Psoas muscle (tissue), 8 donors: ENCODE data around the gene UNC5CL. TPM values are rescaled to one million over a fixed set of nuclear protein-coding genes. Genes with fewer than 3 reads are reported as not detected.

Experiments
- ATAC-seq, 4 donors: fragments of 200-7000 bp; cut with Tn5 transposase; one replicate each; pipeline ENCODE4 v1.9.1; 2020; ENCODE audit warnings: moderate library complexity in 3 of 4, mild to moderate bottlenecking in 2 of 4
- DNase-seq, 2 donors: peaks; one replicate each; pipeline ENCODE4 v3.0.0-alpha.2; 2020
- H3K27ac ChIP-seq: fragments of 200-600 bp; one replicate; pipeline ENCODE4 v1.8.0; 2022
- H3K27me3 ChIP-seq, 3 donors: fragments of 200-600 bp in 1 of 3; one replicate each; pipeline versions ENCODE4 v1.6.1 to v1.8.0; 2013 to 2022; ENCODE audit warnings: low read length in 2 of 3, mild to moderate bottlenecking in 2 of 3, moderate library complexity in 1 of 3; ENCODE audit not compliant: insufficient read depth in 3 of 3
- H3K36me3 ChIP-seq, 2 donors: fragments of 200-600 bp in 1 of 2; one replicate each; pipeline versions ENCODE4 v1.6.1 to v1.8.0; 2013 to 2022; ENCODE audit warnings: low read depth in 1 of 2, mild to moderate bottlenecking in 1 of 2, moderate library complexity in 1 of 2; ENCODE audit not compliant: insufficient read depth in 1 of 2
- H3K4me1 ChIP-seq: fragments of 200-600 bp; one replicate; pipeline ENCODE4 v1.8.0; 2022
- H3K4me3 ChIP-seq: fragments of 200-600 bp; one replicate; pipeline ENCODE4 v1.8.0; 2022; ENCODE audit warnings: mild to moderate bottlenecking
- H3K9me3 ChIP-seq: fragments of 200-600 bp; one replicate; pipeline ENCODE4 v1.8.0; 2022
- WGBS, 3 donors: extraction: QIAGEN DNeasy Blood & Tissue Kit; methylation state at CpG; one replicate each; pipeline versions ENCODE4 v1.1.6 to v1.1.7; 2013; 5-methylcytosine and 5-hydroxymethylcytosine counted together
- intact Hi-C, 2 donors: fragments of 100-400 bp; cut with DNase I; formaldehyde crosslinking; loops; one replicate each; pipeline versions ENCODE4 v1.11.0 to v1.14.2; 2022
- polyA plus RNA-seq, 3 donors: library from polyadenylated mRNA; stranded (reverse); fragments of 200-250 nt; gene quantifications; one replicate each; pipeline ENCODE4 v1.2.3, GENCODE V29; 2013
- total RNA-seq, 4 donors: library from RNA; stranded (reverse); fragmentation: NEBNext Ultra II Directional in 2 of 4; extraction: Animal tissue kit (Norgen Biotek cat#: 25700) in 2 of 4; gene quantifications; one replicate each; pipeline versions ENCODE4 v1.2.1 to v1.2.4, GENCODE V29; 2021 to 2023
- TF ChIP-seq, protein P1 (sequence below): fragments of 200-600 bp; IDR thresholded peaks from one replicate; pipeline ENCODE4 v1.8.0; 2022; ENCODE audit warnings: antibody characterized with exemption
- donor health status: healthy with polysubstance abuse.
- donor health status: DM: no; HTN: no; CAD: no; lungs with moderate emphysema.
- donor health status: Bipolar disorder and iron deficiency.
- donor health status: healthy.
- donor health status: DM: yes; HTN: yes; CAD: no.
- donor health status: DM: no; HTN: no; CAD: no.
- donor health status: DM: no; HTN: no; CAD: no.
- donor health status: DM: yes; HTN: yes; CAD: no.

UNC5CL gene
- total and polyA plus RNA-seq, 7 donors = 0.14 to 0.90 (median 0.33) TPM

DNA sequence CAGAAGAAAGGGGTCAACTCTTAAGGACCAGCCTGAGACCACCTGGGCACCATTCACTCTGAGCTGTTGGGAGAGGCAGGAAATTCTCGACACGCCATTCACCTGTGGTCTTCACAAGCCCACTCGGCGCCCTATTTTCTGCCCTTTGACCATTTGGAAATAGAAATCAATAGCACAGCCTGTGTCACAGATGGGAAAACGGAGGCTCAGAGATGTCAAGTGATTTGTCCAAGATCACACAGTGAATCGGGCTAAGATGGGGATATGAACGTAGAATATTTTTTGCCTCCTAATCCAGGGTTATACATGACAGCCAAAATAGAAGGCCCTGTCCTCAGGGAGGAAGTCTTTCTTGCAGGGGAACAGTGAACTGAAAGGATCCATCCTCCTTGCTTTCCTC, 10.9 kb upstream of the UNC5CL start:
- peaks cover 28% of the 10 kb centered on the region for H3K4me1 ChIP-seq
- no peaks in the 10 kb centered on the region for H3K27me3 ChIP-seq
- ATAC-seq (no peak), DNase-seq (no peak)
- WGBS, 3 donors = 45 to 66% (median 48%) methylated on average over 7 of the region's 7 CpGs
- H3K36me3 ChIP-seq = no peaks in the 10 kb centered on the region
- no peaks in the 10 kb centered on the region for H3K9me3 ChIP-seq
- TF ChIP-seq, protein P1, sequence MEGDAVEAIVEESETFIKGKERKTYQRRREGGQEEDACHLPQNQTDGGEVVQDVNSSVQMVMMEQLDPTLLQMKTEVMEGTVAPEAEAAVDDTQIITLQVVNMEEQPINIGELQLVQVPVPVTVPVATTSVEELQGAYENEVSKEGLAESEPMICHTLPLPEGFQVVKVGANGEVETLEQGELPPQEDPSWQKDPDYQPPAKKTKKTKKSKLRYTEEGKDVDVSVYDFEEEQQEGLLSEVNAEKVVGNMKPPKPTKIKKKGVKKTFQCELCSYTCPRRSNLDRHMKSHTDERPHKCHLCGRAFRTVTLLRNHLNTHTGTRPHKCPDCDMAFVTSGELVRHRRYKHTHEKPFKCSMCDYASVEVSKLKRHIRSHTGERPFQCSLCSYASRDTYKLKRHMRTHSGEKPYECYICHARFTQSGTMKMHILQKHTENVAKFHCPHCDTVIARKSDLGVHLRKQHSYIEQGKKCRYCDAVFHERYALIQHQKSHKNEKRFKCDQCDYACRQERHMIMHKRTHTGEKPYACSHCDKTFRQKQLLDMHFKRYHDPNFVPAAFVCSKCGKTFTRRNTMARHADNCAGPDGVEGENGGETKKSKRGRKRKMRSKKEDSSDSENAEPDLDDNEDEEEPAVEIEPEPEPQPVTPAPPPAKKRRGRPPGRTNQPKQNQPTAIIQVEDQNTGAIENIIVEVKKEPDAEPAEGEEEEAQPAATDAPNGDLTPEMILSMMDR = no peak
- peak overlapping the region; percentile 99 for H3K27ac ChIP-seq
- no peak overlapping the region for H3K4me3 ChIP-seq
- intact Hi-C loops = no loop called here

DNA sequence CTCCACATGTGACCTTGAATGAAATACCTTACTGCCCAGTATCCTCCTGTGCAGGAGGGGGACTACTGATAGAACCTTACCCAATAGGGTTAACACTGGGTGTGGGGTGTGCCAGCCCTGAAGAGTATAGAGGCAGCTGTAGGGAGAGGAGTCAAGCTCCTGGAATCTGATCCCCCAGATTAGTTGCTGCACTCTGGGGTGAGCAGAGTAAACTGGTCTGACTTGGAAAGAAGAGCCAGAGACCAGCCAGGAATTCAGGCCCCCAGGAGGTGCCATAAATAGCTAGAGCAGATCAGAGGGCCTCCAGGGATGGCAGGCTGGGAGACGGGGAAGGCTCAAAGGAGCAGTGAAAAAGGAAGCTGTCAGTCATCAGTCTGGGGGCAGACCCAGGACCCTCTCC, 10.5 kb upstream of the UNC5CL start:
- ATAC-seq (peak; percentile 16 to 20 (median 18)), DNase-seq (no peak)
- intact Hi-C loops = no loop called here
- Histone ChIP-seq H3K27ac (peak overlapping the region; percentile 99), H3K27me3 (no peaks in the 10 kb centered on the region), H3K9me3 (no peaks in the 10 kb centered on the region), H3K4me3 (no peak overlapping the region), H3K4me1 (peaks cover 28% of the 10 kb centered on the region), H3K36me3 (no peaks in the 10 kb centered on the region)
- WGBS, 3 donors = 8 to 40% (median 30%) methylated on average over 1 of the region's 1 CpG
- TF ChIP-seq, protein P1 = no peak

DNA sequence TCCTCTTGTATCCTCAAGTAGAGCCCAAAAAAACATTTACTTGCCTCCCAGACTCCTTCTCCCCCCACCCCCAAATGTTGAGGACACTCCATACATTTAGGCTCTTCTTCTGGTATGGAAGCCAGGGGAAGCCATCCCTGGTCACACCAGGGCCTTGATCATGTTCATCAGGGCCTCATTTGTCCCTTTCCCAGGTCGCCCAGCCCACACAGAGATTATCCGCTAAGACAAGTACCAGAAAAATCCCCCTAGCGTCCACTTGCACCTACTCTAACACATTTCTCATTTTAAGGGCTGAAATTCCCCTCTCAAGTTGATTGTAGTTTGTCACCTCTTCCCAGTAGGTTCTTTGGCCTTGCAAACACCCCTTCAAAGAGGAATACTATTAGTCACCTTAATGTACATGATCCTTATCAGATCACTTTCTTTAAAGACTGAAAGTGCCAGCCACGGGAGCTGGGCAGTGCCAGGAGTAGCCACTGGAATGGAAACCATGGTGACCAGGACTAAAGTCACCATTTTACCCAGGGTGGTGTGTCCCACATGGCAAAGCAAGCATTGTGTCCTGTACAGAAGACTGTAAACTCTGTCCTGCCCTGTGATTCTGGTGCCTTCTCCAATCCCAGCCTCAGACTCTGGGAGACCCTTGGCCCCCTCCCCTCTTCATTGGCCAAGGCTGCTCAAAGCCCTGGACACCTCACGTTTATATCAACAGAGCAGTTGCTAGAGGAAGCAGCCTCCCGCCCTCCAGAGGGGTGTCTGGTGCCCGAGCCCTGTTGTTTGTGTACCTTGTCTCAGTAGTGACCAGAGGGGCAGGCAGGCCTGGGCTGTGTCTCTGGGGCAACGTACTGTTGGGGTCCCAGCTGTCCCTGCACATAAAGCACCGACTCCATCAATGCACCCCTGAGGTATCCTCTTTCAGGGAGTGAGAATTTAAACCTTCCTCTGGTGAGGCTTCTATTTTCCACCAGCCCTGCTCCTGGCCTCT, 9.0 kb upstream of the UNC5CL start:
- Histone ChIP-seq H3K9me3 (no peaks in the 10 kb centered on the region), H3K27me3 (no peaks in the 10 kb centered on the region), H3K4me1 (peaks cover 28% of the 10 kb centered on the region), H3K36me3 (no peaks in the 10 kb centered on the region), H3K27ac (peak overlapping the region; percentile 99), H3K4me3 (no peak overlapping the region)
- ATAC-seq = no peak
- intact Hi-C loops = no loop called here
- DNase-seq = no peak
- TF ChIP-seq, protein P1 = no peak
- WGBS, 3 donors = 42 to 55% (median 48%) methylated on average over 9 of the region's 9 CpGs

DNA sequence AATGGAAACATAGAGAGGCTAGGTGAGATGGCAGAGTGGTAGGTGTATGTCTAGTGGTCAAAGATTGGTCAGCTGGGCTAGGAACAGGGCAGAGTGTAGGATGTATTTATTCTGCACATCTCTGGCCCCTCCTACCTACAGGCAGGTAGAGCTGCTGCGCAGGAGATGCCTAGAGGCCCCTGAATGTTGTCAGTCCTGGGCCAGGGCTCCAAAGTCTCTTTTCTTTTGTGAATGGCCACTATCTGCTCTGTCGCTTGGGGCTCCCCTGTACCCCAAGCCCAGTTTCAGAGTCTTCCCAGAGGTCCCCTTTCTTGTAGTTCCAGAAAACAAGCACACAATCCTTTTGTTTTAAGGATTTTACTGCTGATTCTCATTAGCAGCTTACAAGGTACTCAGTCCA, 8.3 kb upstream of the UNC5CL start:
- DNase-seq = no peak
- H3K4me1 ChIP-seq = peaks cover 22% of the 10 kb centered on the region
- no peaks in the 10 kb centered on the region for H3K36me3 ChIP-seq
- 98% methylated on average over 2 of the region's 2 CpGs for WGBS, 3 donors
- intact Hi-C loops = no loop called here
- H3K4me3 ChIP-seq = no peak overlapping the region
- H3K27ac ChIP-seq = no peak overlapping the region
- ATAC-seq = no peak
- TF ChIP-seq, protein P1 = no peak
- H3K9me3 ChIP-seq = no peaks in the 10 kb centered on the region
- H3K27me3 ChIP-seq = no peaks in the 10 kb centered on the region
